Osteoblast (primary cell): ENCODE results near the gene DPEP3. TPM values are rescaled to one million over a fixed set of nuclear protein-coding genes. Genes with fewer than 3 reads are reported as not detected.

ENCODE experiments used
- DNase-seq: peaks from one replicate; pipeline ENCODE4 v3.0.0; 2011; ENCODE audit warnings: low spot score, mixed read lengths; ENCODE audit not compliant: insufficient read length; ENCODE audit errors: missing footprints
- H2AFZ ChIP-seq: 2 replicates; pipeline ENCODE4 v1.6.0; 2011; ENCODE audit warnings: mild to moderate bottlenecking, low read length
- H3K27ac ChIP-seq: 2 replicates; pipeline ENCODE4 v1.5.1; 2011; ENCODE audit warnings: mild to moderate bottlenecking, low read depth, low read length, moderate library complexity
- H3K27me3 ChIP-seq: 2 replicates; pipeline ENCODE4 v1.6.0; 2012; ENCODE audit warnings: mild to moderate bottlenecking, control low read depth, inconsistent platforms, low read length, moderate library complexity; ENCODE audit not compliant: insufficient read depth
- H3K36me3 ChIP-seq: 2 replicates; pipeline ENCODE4 v1.5.1; 2011; ENCODE audit warnings: mild to moderate bottlenecking, low read length, control low read depth, moderate library complexity; ENCODE audit not compliant: insufficient read depth
- H3K4me1 ChIP-seq: 2 replicates; pipeline ENCODE4 v1.5.1; 2011; ENCODE audit warnings: mild to moderate bottlenecking, low read length, control low read depth, moderate library complexity; ENCODE audit not compliant: insufficient read depth
- H3K4me2 ChIP-seq: 2 replicates; pipeline ENCODE4 v1.6.0; 2011; ENCODE audit warnings: mild to moderate bottlenecking, low read length; ENCODE audit not compliant: insufficient read depth
- H3K4me3 ChIP-seq: fragments of 200-600 bp; sonication (generic); 3 replicates; pipeline ENCODE4 v1.5.1; 2012; ENCODE audit warnings: mild to moderate bottlenecking, low read length, inconsistent platforms; ENCODE audit not compliant: insufficient read depth
- H3K79me2 ChIP-seq: 2 replicates; pipeline ENCODE4 v1.6.0; 2012; ENCODE audit warnings: mild to moderate bottlenecking, low read length, control low read depth, inconsistent platforms; ENCODE audit not compliant: insufficient read depth
- H3K9me3 ChIP-seq: 2 replicates; pipeline ENCODE4 v1.5.1; 2011; ENCODE audit warnings: low read depth, low read length, control low read depth
- H4K20me1 ChIP-seq: 2 replicates; pipeline ENCODE4 v1.6.0; 2012; ENCODE audit warnings: mild to moderate bottlenecking, low read length, control low read depth; ENCODE audit not compliant: insufficient read depth
- small RNA-seq: library from RNA; depleted of rRNA; stranded (forward); fragments of <200 nt; gene quantifications from one replicate; pipeline ENCODE3, GENCODE V24; 2012
- total RNA-seq: library from RNA; depleted of rRNA; stranded (reverse); fragments of >200 nt; gene quantifications from 2 replicates; pipeline ENCODE4 v1.2.3, GENCODE V29; 2012
- TF ChIP-seq, protein P1 (sequence below): IDR thresholded peaks from 2 replicates; pipeline ENCODE4 v1.5.1; 2011; ENCODE audit warnings: mild to moderate bottlenecking, low read depth, low read length, moderate library complexity; ENCODE audit errors: extremely low read depth

DPEP3 gene
- total RNA-seq, 1 donor = not detected

DNA sequence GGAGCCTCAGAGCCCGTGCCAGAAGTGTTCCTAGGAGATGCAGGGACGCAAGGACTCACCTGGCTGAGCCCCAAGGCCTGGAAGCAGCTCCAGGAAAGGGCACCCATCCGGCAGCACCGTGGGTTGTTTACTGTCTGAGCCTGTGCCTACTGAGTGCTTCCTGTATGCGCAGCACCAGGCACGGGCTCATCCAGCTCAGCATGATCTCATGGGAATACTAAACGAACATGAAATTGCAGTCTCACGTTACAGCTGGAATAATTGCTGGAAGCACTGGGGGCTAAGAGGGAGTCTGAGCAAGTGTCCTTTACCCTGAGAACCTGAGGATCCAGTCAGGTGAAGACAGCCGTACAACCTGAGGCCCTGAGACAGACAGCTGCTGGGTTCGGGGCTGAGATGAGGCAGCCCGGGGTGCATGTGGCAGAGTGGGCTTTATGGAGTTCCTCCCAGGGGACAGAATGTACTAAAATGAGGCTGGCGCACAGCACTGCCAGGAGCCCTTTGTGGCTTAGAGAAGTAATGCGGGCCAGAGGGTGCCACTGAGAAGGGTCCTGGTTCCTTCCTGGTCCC, 54.0 kb downstream of the DPEP3 start:
- H3K4me1 ChIP-seq = peaks cover 15% of the 10 kb centered on the region
- H3K36me3 ChIP-seq = peaks cover 32% of the 10 kb centered on the region
- no peaks in the 10 kb centered on the region for H3K27me3 ChIP-seq
- H3K79me2 ChIP-seq = peaks cover 37% of the 10 kb centered on the region
- TF ChIP-seq, protein P1, sequence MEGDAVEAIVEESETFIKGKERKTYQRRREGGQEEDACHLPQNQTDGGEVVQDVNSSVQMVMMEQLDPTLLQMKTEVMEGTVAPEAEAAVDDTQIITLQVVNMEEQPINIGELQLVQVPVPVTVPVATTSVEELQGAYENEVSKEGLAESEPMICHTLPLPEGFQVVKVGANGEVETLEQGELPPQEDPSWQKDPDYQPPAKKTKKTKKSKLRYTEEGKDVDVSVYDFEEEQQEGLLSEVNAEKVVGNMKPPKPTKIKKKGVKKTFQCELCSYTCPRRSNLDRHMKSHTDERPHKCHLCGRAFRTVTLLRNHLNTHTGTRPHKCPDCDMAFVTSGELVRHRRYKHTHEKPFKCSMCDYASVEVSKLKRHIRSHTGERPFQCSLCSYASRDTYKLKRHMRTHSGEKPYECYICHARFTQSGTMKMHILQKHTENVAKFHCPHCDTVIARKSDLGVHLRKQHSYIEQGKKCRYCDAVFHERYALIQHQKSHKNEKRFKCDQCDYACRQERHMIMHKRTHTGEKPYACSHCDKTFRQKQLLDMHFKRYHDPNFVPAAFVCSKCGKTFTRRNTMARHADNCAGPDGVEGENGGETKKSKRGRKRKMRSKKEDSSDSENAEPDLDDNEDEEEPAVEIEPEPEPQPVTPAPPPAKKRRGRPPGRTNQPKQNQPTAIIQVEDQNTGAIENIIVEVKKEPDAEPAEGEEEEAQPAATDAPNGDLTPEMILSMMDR = peak; percentile 22
- no peaks in the 10 kb centered on the region for H3K9me3 ChIP-seq
- DNase-seq = peak; percentile 96
- H2AFZ ChIP-seq = no peak overlapping the region
- peaks cover 66% of the 10 kb centered on the region for H4K20me1 ChIP-seq
- peak overlapping the region; percentile 34 for H3K4me2 ChIP-seq
- H3K4me3 ChIP-seq = no peak overlapping the region
- peak overlapping the region; percentile 5 for H3K27ac ChIP-seq

Small RNA genes lying within 50 kb of the gene (small RNA-seq; reads per million reads assigned to genes)
- gene RNU6-359P = not detected

Other genes starting within 250 kb of the DPEP3 start
- 5.4 and 5.6 TPM in 2 replicates for gene RANBP10, start 173.9 kb downstream of the DPEP3 start, total RNA-seq
- 0.88 and 1.8 TPM in 2 replicates for gene TSNAXIP1, start 173.6 kb downstream of the DPEP3 start, total RNA-seq
- gene THAP11, start 138.2 kb downstream of the DPEP3 start, total RNA-seq = 23.6 and 25.7 TPM in 2 replicates
- 203 TPM in 2 replicates for gene NUTF2, start 133.6 kb downstream of the DPEP3 start, total RNA-seq
- gene CENPT, start 132.8 kb downstream of the DPEP3 start, total RNA-seq = 24.2 and 25.6 TPM in 2 replicates
- gene EDC4, start 107.4 kb downstream of the DPEP3 start, total RNA-seq = 45.7 and 60.8 TPM in 2 replicates
- gene NRN1L, start 95.6 kb downstream of the DPEP3 start, total RNA-seq = 0.29 TPM in 1 of 2 replicates, not detected in the other
- 16.8 and 18.5 TPM in 2 replicates for gene PSKH1, start 87.2 kb downstream of the DPEP3 start, total RNA-seq
- 0.36 and 0.59 TPM in 2 replicates for gene CTRL, start 48.6 kb downstream of the DPEP3 start, total RNA-seq
- gene PSMB10, start 43.6 kb downstream of the DPEP3 start, total RNA-seq = 44.5 and 47.0 TPM in 2 replicates
- gene LCAT, start 36.4 kb downstream of the DPEP3 start, total RNA-seq = 6.9 and 8.8 TPM in 2 replicates
- 79.3 and 82.2 TPM in 2 replicates for gene SLC12A4, start 11.9 kb downstream of the DPEP3 start, total RNA-seq
- gene DPEP2, start 19.0 kb upstream of the DPEP3 start, total RNA-seq = not detected in 2 replicates
- gene DPEP2NB, start 35.4 kb upstream of the DPEP3 start, total RNA-seq = not detected in 2 replicates
- 10.5 and 12.4 TPM in 2 replicates for gene DDX28, start 42.7 kb upstream of the DPEP3 start, total RNA-seq
- gene DUS2, start 42.8 kb upstream of the DPEP3 start, total RNA-seq = 8.7 and 8.8 TPM in 2 replicates
- 36.2 and 43.9 TPM in 2 replicates for gene NFATC3, start 104.9 kb upstream of the DPEP3 start, total RNA-seq